ENCODE results near the gene SLC16A5. TPM values are rescaled to one million over a fixed set of nuclear protein-coding genes. Genes with fewer than 3 reads are reported as not detected.
"Not testable (repeated sequence)": the region's sequence is repeated elsewhere in the genome, so short reads cannot be mapped to it uniquely, and the experiment has no call there.

The SLC16A5 gene
- total RNA-seq, 5 donors from 2014 or later (not counting 1 experiment from before 2014, with no cell fraction given) = 9.1 to 24.3 (median 16.8) TPM

DNA sequence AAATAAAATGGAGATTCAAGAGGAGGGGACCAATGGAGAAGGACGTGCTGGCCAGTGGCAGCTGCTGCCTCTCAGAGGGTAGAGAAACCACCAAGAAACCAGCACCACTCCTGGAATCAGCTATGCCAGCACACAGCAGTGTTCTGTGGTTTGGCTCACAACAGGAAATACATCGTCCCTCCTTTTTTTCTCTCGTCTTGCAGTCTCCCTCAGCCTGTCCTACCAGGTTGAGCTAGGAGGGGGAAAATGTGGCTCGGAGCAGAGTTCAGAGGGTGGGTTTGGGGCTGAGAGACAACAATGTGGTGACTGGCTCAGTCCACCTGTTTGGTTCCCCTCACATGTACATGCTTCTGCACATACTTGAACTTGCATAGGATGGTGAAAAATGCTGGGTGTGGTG is 19.9 kb upstream of the SLC16A5 start:
- WGBS (ENCODE audit: insufficient coverage) = no CpG with 5 or more reads among the region's 4 CpGs
- peaks cover 4 to 23% of the 10 kb centered on the region in 2 experiments for H3K4me1 ChIP-seq (ENCODE audit: control insufficient read depth in 1 of 2, extremely low read depth in 1 of 2, insufficient read depth in 2 of 2, low read length in 2 of 2)
- Mint-ChIP-seq H3K4me1 (peaks cover 16 to 26% (median 23%) of the 10 kb centered on the region in 3 donors), H3K36me3 (peaks cover 6% of the 10 kb centered on the region), H3K4me3 (peak overlapping the region in 2 of 3 donors; percentile 58 to 60), H3K27me3 (no peaks in the 10 kb centered on the region), H3K9me3 (no peaks in the 10 kb centered on the region), H3K27ac (peak overlapping the region; percentile 93)
- ATAC-seq (replicated peaks in 1 of 4) (peak; percentile 88 to 97 (median 92)), DNase-seq (peak in 8 of 35 experiments; percentile 13 to 48 (median 29))
- H3K9me3 ChIP-seq = no peaks in the 10 kb centered on the region
- POLR2A ChIA-PET = no interaction called here
- peak overlapping the region; percentile 43 for H3K27ac ChIP-seq (ENCODE audit: low read length)
- H3K27me3 ChIP-seq (replicated peaks in 1 of 2; ENCODE audit: control insufficient read depth in 2 of 2, extremely low read depth in 1 of 2, insufficient read depth in 2 of 2, low read length in 1 of 2) = no peaks in the 10 kb centered on the region
- H3K4me3 ChIP-seq (ENCODE audit: control insufficient read depth in 1 of 2, extremely low read depth in 1 of 2, low read length in 1 of 2) = no peak overlapping the region
- CTCF ChIA-PET = interaction anchor here in 1 of 2 donors (0.7 to 1.6 kb wide), 2 partner anchors 46 to 63 kb away, joined by 3 to 5 read pairs; no protein-coding TSS in a partner anchor
- peaks cover 13 to 24% of the 10 kb centered on the region in 2 donors for H3K36me3 ChIP-seq (ENCODE audit: control insufficient read depth in 2 of 2, extremely low read depth in 1 of 2, insufficient read depth in 1 of 2, low read length in 1 of 2)

DNA sequence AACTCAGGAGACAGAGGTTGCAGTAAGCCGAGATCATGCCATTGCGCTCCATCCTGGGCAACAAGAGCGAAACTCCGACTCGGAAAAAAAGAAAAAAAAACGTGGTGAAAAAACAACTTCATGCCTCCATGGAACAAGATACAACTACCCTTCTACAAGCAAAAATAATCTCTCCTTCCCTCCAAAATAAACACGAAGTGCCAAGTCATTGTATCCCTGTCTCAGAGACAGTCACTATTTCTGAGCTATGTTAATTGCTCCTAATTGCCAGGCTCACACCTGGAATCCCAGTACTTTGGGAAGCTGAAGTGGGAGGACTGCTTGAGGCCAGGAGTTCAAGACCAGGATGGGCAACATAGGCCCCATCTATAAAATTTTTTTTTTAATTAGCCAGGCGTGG is 19.0 kb upstream of the SLC16A5 start:
- Mint-ChIP-seq H3K4me1 (peaks cover 16 to 26% (median 23%) of the 10 kb centered on the region in 3 donors), H3K27ac (peak overlapping the region; percentile 64 to 72), H3K4me3 (no peak overlapping the region), H3K27me3 (no peaks in the 10 kb centered on the region), H3K9me3 (no peaks in the 10 kb centered on the region), H3K36me3 (peaks cover 4% of the 10 kb centered on the region)
- 95% methylated on average over 6 of the region's 8 CpGs for WGBS (ENCODE audit: insufficient coverage)
- ChIA-PET POLR2A (no interaction called here), CTCF (interaction anchor here (0.7 to 1.6 kb wide), 6 partner anchors 32 to 1144 kb away, joined by 3 to 7 read pairs (median 3); no protein-coding TSS in a partner anchor)
- Histone ChIP-seq H3K4me3 (ENCODE audit: control insufficient read depth in 1 of 2, extremely low read depth in 1 of 2, low read length in 1 of 2) (no peak overlapping the region), H3K9me3 (no peaks in the 10 kb centered on the region), H3K27me3 (replicated peaks in 1 of 2; ENCODE audit: control insufficient read depth in 2 of 2, extremely low read depth in 1 of 2, insufficient read depth in 2 of 2, low read length in 1 of 2) (no peaks in the 10 kb centered on the region), H3K27ac (ENCODE audit: low read length) (no peak overlapping the region), H3K36me3 (ENCODE audit: control insufficient read depth in 2 of 2, extremely low read depth in 1 of 2, insufficient read depth in 1 of 2, low read length in 1 of 2) (peaks cover 11 to 15% of the 10 kb centered on the region in 2 donors), H3K4me1 (ENCODE audit: control insufficient read depth in 1 of 2, extremely low read depth in 1 of 2, insufficient read depth in 2 of 2, low read length in 2 of 2) (peaks cover 4 to 23% of the 10 kb centered on the region in 2 experiments)
- DNase-seq (no peak), ATAC-seq (replicated peaks in 1 of 4) (no peak)

DNA sequence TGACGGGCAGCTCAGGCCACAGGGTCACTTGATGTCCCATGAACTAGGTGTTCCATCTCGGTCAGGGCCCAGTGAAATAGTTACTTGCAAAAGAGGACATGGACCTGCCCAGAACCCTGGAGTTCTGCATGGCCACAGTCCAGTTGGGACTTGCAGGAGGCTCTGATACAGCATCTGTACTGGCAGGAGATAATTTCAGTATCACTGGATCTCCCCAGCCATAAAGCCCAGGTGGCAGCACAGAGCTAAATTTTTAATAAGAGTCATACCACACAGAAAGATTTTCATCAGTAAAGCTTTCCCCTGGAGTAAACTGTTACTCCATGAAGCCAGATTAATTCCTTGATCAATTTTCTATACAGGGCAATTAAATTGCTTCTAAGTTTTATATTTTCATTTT is 18.0 kb upstream of the SLC16A5 start:
- Mint-ChIP-seq H3K9me3 (no peaks in the 10 kb centered on the region), H3K27ac (peak overlapping the region; percentile 46 to 69), H3K36me3 (no peaks in the 10 kb centered on the region), H3K4me1 (peaks cover 16 to 26% (median 23%) of the 10 kb centered on the region in 3 donors), H3K27me3 (no peaks in the 10 kb centered on the region), H3K4me3 (no peak overlapping the region)
- H3K4me1 ChIP-seq (ENCODE audit: control insufficient read depth in 1 of 2, extremely low read depth in 1 of 2, insufficient read depth in 2 of 2, low read length in 2 of 2) = peaks cover 4 to 23% of the 10 kb centered on the region in 2 experiments
- ATAC-seq (replicated peaks in 1 of 4) = peak in 1 of 4 experiments; percentile 50
- no peaks in the 10 kb centered on the region for H3K27me3 ChIP-seq (replicated peaks in 1 of 2; ENCODE audit: control insufficient read depth in 2 of 2, extremely low read depth in 1 of 2, insufficient read depth in 2 of 2, low read length in 1 of 2)
- POLR2A ChIA-PET = interaction anchor here in 1 of 2 donors (0.5 kb wide), 2 partner anchors 34 to 177 kb away, joined by 3 to 4 read pairs; no protein-coding TSS in a partner anchor
- H3K9me3 ChIP-seq = no peaks in the 10 kb centered on the region
- no peak overlapping the region for H3K4me3 ChIP-seq (ENCODE audit: control insufficient read depth in 1 of 2, extremely low read depth in 1 of 2, low read length in 1 of 2)
- H3K36me3 ChIP-seq (ENCODE audit: control insufficient read depth in 2 of 2, extremely low read depth in 1 of 2, insufficient read depth in 1 of 2, low read length in 1 of 2) = peaks cover 3 to 6% of the 10 kb centered on the region in 2 donors
- DNase-seq = peak in 3 of 35 experiments; percentile 20 to 29 (median 26)
- CTCF ChIA-PET = interaction anchor here in 1 of 2 donors (0.5 to 1.6 kb wide), 3 partner anchors 44 to 101 kb away, joined by 3 to 7 read pairs (median 4); no protein-coding TSS in a partner anchor
- WGBS (ENCODE audit: insufficient coverage) = 100% methylated on average over 2 of the region's 2 CpGs
- H3K27ac ChIP-seq (ENCODE audit: low read length) = no peak overlapping the region

DNA sequence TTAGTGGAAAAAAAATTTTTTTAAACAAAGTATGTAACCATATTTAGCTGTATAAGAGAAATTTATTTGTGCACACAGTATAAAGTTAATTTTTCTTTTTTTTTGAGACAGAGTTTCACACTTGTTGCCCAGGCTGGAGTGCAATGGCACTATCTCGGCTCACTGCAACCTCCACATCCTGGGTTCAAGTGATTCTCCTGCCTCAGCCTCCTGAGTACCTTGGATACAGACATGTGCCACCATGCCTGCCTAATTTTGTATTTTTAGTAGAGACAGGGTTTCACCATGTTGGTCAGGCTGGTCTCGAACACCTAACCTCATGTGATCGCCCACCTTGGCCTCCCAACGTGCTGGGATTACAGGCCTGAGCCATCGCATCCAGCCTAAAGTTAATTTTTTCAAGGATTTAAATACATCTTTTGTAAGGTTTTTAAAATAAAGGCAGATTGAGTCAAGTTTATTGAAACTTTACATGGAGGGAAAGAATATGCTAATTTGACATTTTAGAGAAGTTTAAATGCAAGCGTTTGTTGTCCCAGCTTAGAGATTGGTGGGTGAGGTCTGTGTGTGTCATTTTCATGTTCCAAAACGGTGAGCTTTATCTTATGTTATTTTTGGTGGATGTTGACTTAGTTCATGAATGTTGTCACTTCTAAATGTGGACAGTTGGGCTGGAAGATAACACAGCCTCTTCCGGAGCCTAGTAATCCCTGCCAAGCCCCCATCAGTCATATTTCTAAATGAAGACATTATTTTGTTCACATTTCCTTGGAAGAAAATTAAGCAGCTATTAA is 16.1 kb upstream of the SLC16A5 start:
- not testable (repeated sequence) for H3K27ac Mint-ChIP-seq
- no CpG with 5 or more reads among the region's 8 CpGs for WGBS (ENCODE audit: insufficient coverage)

DNA sequence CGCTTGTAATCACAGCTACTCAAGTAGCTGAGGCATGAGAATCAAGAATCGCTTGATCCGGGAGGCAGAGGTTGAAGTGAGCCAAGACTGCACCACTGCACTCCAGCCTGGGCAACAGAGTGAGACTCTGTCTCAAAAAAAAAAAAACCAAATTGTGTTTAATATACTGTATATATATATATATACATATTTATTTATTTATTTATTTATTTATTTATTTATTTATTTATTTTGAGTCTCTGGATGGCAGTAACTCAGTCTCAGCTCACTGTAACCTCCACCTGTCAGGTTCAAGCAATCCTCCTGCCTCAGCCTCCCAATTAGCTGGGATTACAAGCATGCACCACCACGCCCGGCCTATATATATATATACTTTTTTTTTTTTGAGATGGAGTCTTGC is 14.8 kb upstream of the SLC16A5 start:
- not testable (repeated sequence) for H3K27me3 Mint-ChIP-seq; H3K9me3 ChIP-seq; H3K27ac Mint-ChIP-seq; H3K27me3 ChIP-seq (replicated peaks in 1 of 2; ENCODE audit: control insufficient read depth in 2 of 2, extremely low read depth in 1 of 2, insufficient read depth in 2 of 2, low read length in 1 of 2); DNase-seq; H3K4me3 ChIP-seq (ENCODE audit: control insufficient read depth in 1 of 2, extremely low read depth in 1 of 2, low read length in 1 of 2); H3K4me3 Mint-ChIP-seq; H3K36me3 Mint-ChIP-seq; H3K9me3 Mint-ChIP-seq; H3K27ac ChIP-seq (ENCODE audit: low read length); ATAC-seq (replicated peaks in 1 of 4); H3K36me3 ChIP-seq (ENCODE audit: control insufficient read depth in 2 of 2, extremely low read depth in 1 of 2, insufficient read depth in 1 of 2, low read length in 1 of 2)
- CTCF ChIA-PET = interaction anchor here in 1 of 2 donors (0.7 kb wide), 1 partner anchor 108 kb away, joined by 3 read pairs; no protein-coding TSS in a partner anchor
- H3K4me1 ChIP-seq (ENCODE audit: control insufficient read depth in 1 of 2, extremely low read depth in 1 of 2, insufficient read depth in 2 of 2, low read length in 2 of 2) = peaks cover 3 to 15% of the 10 kb centered on the region in 2 experiments
- no CpG with 5 or more reads among the region's 5 CpGs for WGBS (ENCODE audit: insufficient coverage)
- POLR2A ChIA-PET = interaction anchor here in 1 of 2 donors (0.7 kb wide), 2 partner anchors 156 to 193 kb away, joined by 3 to 5 read pairs; no protein-coding TSS in a partner anchor
- peaks cover 4 to 16% (median 15%) of the 10 kb centered on the region in 3 donors for H3K4me1 Mint-ChIP-seq

More for the DNA sequence above, 16.1 kb upstream of the SLC16A5 start:
- H3K27ac ChIP-seq (ENCODE audit: low read length); H3K27me3 Mint-ChIP-seq; CTCF ChIA-PET; H3K9me3 ChIP-seq; H3K36me3 Mint-ChIP-seq; ATAC-seq (replicated peaks in 1 of 4); DNase-seq; H3K36me3 ChIP-seq (ENCODE audit: control insufficient read depth in 2 of 2, extremely low read depth in 1 of 2, insufficient read depth in 1 of 2, low read length in 1 of 2); H3K27me3 ChIP-seq (replicated peaks in 1 of 2; ENCODE audit: control insufficient read depth in 2 of 2, extremely low read depth in 1 of 2, insufficient read depth in 2 of 2, low read length in 1 of 2); H3K4me3 ChIP-seq (ENCODE audit: control insufficient read depth in 1 of 2, extremely low read depth in 1 of 2, low read length in 1 of 2); H3K4me3 Mint-ChIP-seq; H3K9me3 Mint-ChIP-seq: not testable (repeated sequence)
- peaks cover 4 to 12% of the 10 kb centered on the region in 2 experiments for H3K4me1 ChIP-seq (ENCODE audit: control insufficient read depth in 1 of 2, extremely low read depth in 1 of 2, insufficient read depth in 2 of 2, low read length in 2 of 2)
- POLR2A ChIA-PET = interaction anchor here in 1 of 2 donors (0.7 kb wide), 1 partner anchor 38 kb away, joined by 3 read pairs; the partner anchor contains the start of gene ARMC7
- peaks cover 10 to 15% (median 13%) of the 10 kb centered on the region in 3 donors for H3K4me1 Mint-ChIP-seq

DNA sequence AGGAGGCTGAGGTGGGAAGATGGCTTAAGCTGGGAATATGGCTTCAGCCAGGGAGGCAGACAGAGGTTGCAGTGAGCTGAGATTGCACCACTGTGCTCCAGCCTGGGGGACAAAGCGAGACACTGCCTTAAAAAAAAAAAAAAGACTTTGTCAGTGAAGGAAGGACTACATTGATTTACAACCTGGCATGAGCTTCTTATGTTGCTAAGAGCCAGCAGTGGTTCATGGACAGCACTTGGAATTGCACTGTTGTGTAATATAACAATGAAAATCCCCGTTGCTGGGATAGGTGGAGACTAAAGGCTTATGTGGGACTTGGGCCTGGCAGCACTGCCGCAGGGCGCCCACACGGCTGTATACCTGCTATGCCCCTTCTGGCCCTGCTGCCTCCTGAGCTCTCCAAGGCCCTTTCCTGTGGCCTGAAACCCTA is 14.1 kb upstream of the SLC16A5 start:
- 84% methylated on average over 5 of the region's 5 CpGs for WGBS (ENCODE audit: insufficient coverage)
- no peak overlapping the region for H3K4me3 Mint-ChIP-seq
- ChIA-PET CTCF (interaction anchor here in 1 of 2 donors (0.5 to 0.7 kb wide), 2 partner anchors 14 to 95 kb away, joined by 3 to 4 read pairs; no protein-coding TSS in a partner anchor), POLR2A (interaction anchor here in 1 of 2 donors (0.7 kb wide), 1 partner anchor 155 kb away, joined by 5 read pairs; no protein-coding TSS in a partner anchor)
- peaks cover 0 to 18% (median 15%) of the 10 kb centered on the region in 3 donors for H3K4me1 Mint-ChIP-seq
- Histone ChIP-seq H3K36me3 (ENCODE audit: control insufficient read depth in 2 of 2, extremely low read depth in 1 of 2, insufficient read depth in 1 of 2, low read length in 1 of 2) (no peaks in the 10 kb centered on the region), H3K27ac (ENCODE audit: low read length) (no peak overlapping the region), H3K27me3 (replicated peaks in 1 of 2; ENCODE audit: control insufficient read depth in 2 of 2, extremely low read depth in 1 of 2, insufficient read depth in 2 of 2, low read length in 1 of 2) (peaks cover 0 to 9% of the 10 kb centered on the region in 2 experiments), H3K4me3 (ENCODE audit: control insufficient read depth in 1 of 2, extremely low read depth in 1 of 2, low read length in 1 of 2) (no peak overlapping the region), H3K4me1 (ENCODE audit: control insufficient read depth in 1 of 2, extremely low read depth in 1 of 2, insufficient read depth in 2 of 2, low read length in 2 of 2) (peaks cover 2 to 19% of the 10 kb centered on the region in 2 experiments), H3K9me3 (no peaks in the 10 kb centered on the region)
- H3K36me3 Mint-ChIP-seq = no peaks in the 10 kb centered on the region
- no peak for ATAC-seq (replicated peaks in 1 of 4)
- no peak for DNase-seq
- no peak overlapping the region for H3K27ac Mint-ChIP-seq
- H3K27me3 Mint-ChIP-seq = no peaks in the 10 kb centered on the region
- H3K9me3 Mint-ChIP-seq = no peaks in the 10 kb centered on the region
